ENCODE measurements around the gene N4BP2L2.

Gene N4BP2L2

GRCh38 chr13:32445461-32445860 is 93.1 kb downstream of the N4BP2L2 start:
- H3K36me3 ChIP-seq (ENCODE audit: control insufficient read depth, insufficient read depth, low read length) = no peaks in the 10 kb centered on the region
- no peaks in the 10 kb centered on the region for H3K4me1 ChIP-seq (ENCODE audit: control insufficient read depth, insufficient read depth, low read length)
- WGBS (ENCODE audit: insufficient coverage, insufficient read length) = no CpG with 5 or more reads among the region's 2 CpGs
- no peak overlapping the region for H3K27ac ChIP-seq (ENCODE audit: low read length)
- no peaks in the 10 kb centered on the region for H3K9me3 ChIP-seq (ENCODE audit: control insufficient read depth, insufficient read depth, low read length)
- no peaks in the 10 kb centered on the region for H3K27me3 ChIP-seq (ENCODE audit: control insufficient read depth, insufficient read depth, low read length)
- DNase-seq (ENCODE audit: low read depth, low spot score) = no peak
- no peak overlapping the region for H3K4me3 ChIP-seq (ENCODE audit: low read length)

- Histone ChIP-seq H3K9me3 (ENCODE audit: control insufficient read depth, insufficient read depth, low read length) (no peaks in the 10 kb centered on the region), H3K36me3 (ENCODE audit: control insufficient read depth, insufficient read depth, low read length) (no peaks in the 10 kb centered on the region), H3K4me1 (ENCODE audit: control insufficient read depth, insufficient read depth, low read length) (no peaks in the 10 kb centered on the region), H3K27ac (ENCODE audit: low read length) (no peak overlapping the region), H3K27me3 (ENCODE audit: control insufficient read depth, insufficient read depth, low read length) (no peaks in the 10 kb centered on the region), H3K4me3 (ENCODE audit: low read length) (no peak overlapping the region)
- WGBS (ENCODE audit: insufficient coverage, insufficient read length) = no CpG with 5 or more reads among the region's 2 CpGs
- DNase-seq (ENCODE audit: low read depth, low spot score) = no peak
Measured at GRCh38 chr13:32443111-32443510, 95.5 kb downstream of the N4BP2L2 start.

GRCh38 chr13:32438871-32439270 is 99.7 kb downstream of the N4BP2L2 start:
- DNase-seq (ENCODE audit: low read depth, low spot score) = no peak
- no peaks in the 10 kb centered on the region for H3K36me3 ChIP-seq (ENCODE audit: control insufficient read depth, insufficient read depth, low read length)
- no peak overlapping the region for H3K4me3 ChIP-seq (ENCODE audit: low read length)
- no peaks in the 10 kb centered on the region for H3K9me3 ChIP-seq (ENCODE audit: control insufficient read depth, insufficient read depth, low read length)
- WGBS (ENCODE audit: insufficient coverage, insufficient read length) = no CpG with 5 or more reads among the region's 4 CpGs
- no peaks in the 10 kb centered on the region for H3K4me1 ChIP-seq (ENCODE audit: control insufficient read depth, insufficient read depth, low read length)
- H3K27ac ChIP-seq (ENCODE audit: low read length) = no peak overlapping the region
- H3K27me3 ChIP-seq (ENCODE audit: control insufficient read depth, insufficient read depth, low read length) = no peaks in the 10 kb centered on the region

GRCh38 chr13:32432856-32433255 is 105.7 kb downstream of the N4BP2L2 start:
- Histone ChIP-seq H3K36me3 (ENCODE audit: control insufficient read depth, insufficient read depth, low read length) (no peaks in the 10 kb centered on the region), H3K4me1 (ENCODE audit: control insufficient read depth, insufficient read depth, low read length) (no peaks in the 10 kb centered on the region), H3K27ac (ENCODE audit: low read length) (no peak overlapping the region), H3K27me3 (ENCODE audit: control insufficient read depth, insufficient read depth, low read length) (no peaks in the 10 kb centered on the region), H3K4me3 (ENCODE audit: low read length) (no peak overlapping the region), H3K9me3 (ENCODE audit: control insufficient read depth, insufficient read depth, low read length) (no peaks in the 10 kb centered on the region)
- WGBS (ENCODE audit: insufficient coverage, insufficient read length) = no CpG with 5 or more reads among the region's 3 CpGs
- no peak for DNase-seq (ENCODE audit: low read depth, low spot score)

- Histone ChIP-seq H3K9me3 (ENCODE audit: control insufficient read depth, insufficient read depth, low read length) (no peaks in the 10 kb centered on the region), H3K36me3 (ENCODE audit: control insufficient read depth, insufficient read depth, low read length) (no peaks in the 10 kb centered on the region), H3K4me3 (ENCODE audit: low read length) (no peak overlapping the region), H3K27me3 (ENCODE audit: control insufficient read depth, insufficient read depth, low read length) (no peaks in the 10 kb centered on the region), H3K27ac (ENCODE audit: low read length) (no peak overlapping the region), H3K4me1 (ENCODE audit: control insufficient read depth, insufficient read depth, low read length) (no peaks in the 10 kb centered on the region)
- WGBS (ENCODE audit: insufficient coverage, insufficient read length) = no CpG with 5 or more reads among the region's 5 CpGs
- no peak for DNase-seq (ENCODE audit: low read depth, low spot score)
Measured at GRCh38 chr13:32431361-32431760, 107.2 kb downstream of the N4BP2L2 start.

- Histone ChIP-seq H3K4me3 (ENCODE audit: low read length) (no peak overlapping the region), H3K4me1 (ENCODE audit: control insufficient read depth, insufficient read depth, low read length) (no peaks in the 10 kb centered on the region), H3K27ac (ENCODE audit: low read length) (no peak overlapping the region), H3K9me3 (ENCODE audit: control insufficient read depth, insufficient read depth, low read length) (no peaks in the 10 kb centered on the region), H3K36me3 (ENCODE audit: control insufficient read depth, insufficient read depth, low read length) (no peaks in the 10 kb centered on the region), H3K27me3 (ENCODE audit: control insufficient read depth, insufficient read depth, low read length) (no peaks in the 10 kb centered on the region)
- WGBS (ENCODE audit: insufficient coverage, insufficient read length) = no CpG with 5 or more reads among the region's 6 CpGs
- no peak for DNase-seq (ENCODE audit: low read depth, low spot score)
Measured at GRCh38 chr13:32430018-32430747, 108.4 kb downstream of the N4BP2L2 start.

GRCh38 chr13:32429433-32429909 is 109.1 kb downstream of the N4BP2L2 start:
- H3K9me3 ChIP-seq (ENCODE audit: control insufficient read depth, insufficient read depth, low read length) = no peaks in the 10 kb centered on the region
- no peaks in the 10 kb centered on the region for H3K4me1 ChIP-seq (ENCODE audit: control insufficient read depth, insufficient read depth, low read length)
- H3K27ac ChIP-seq (ENCODE audit: low read length) = no peak overlapping the region
- no peak for DNase-seq (ENCODE audit: low read depth, low spot score)
- H3K36me3 ChIP-seq (ENCODE audit: control insufficient read depth, insufficient read depth, low read length) = no peaks in the 10 kb centered on the region
- H3K27me3 ChIP-seq (ENCODE audit: control insufficient read depth, insufficient read depth, low read length) = no peaks in the 10 kb centered on the region
- H3K4me3 ChIP-seq (ENCODE audit: low read length) = no peak overlapping the region
- WGBS (ENCODE audit: insufficient coverage, insufficient read length) = no CpG with 5 or more reads among the region's 6 CpGs

- no peak for DNase-seq (ENCODE audit: low read depth, low spot score)
- no peak overlapping the region for H3K27ac ChIP-seq (ENCODE audit: low read length)
- no CpG with 5 or more reads among the region's 9 CpGs for WGBS (ENCODE audit: insufficient coverage, insufficient read length)
- H3K4me1 ChIP-seq (ENCODE audit: control insufficient read depth, insufficient read depth, low read length) = no peaks in the 10 kb centered on the region
- no peaks in the 10 kb centered on the region for H3K27me3 ChIP-seq (ENCODE audit: control insufficient read depth, insufficient read depth, low read length)
- H3K36me3 ChIP-seq (ENCODE audit: control insufficient read depth, insufficient read depth, low read length) = no peaks in the 10 kb centered on the region
- no peak overlapping the region; the same call in 1 of the 2 replicates for H3K4me3 ChIP-seq (ENCODE audit: low read length)
- no peaks in the 10 kb centered on the region for H3K9me3 ChIP-seq (ENCODE audit: control insufficient read depth, insufficient read depth, low read length)
Measured at GRCh38 chr13:32428581-32429432, 109.8 kb downstream of the N4BP2L2 start.

GRCh38 chr13:32427852-32428580 is 110.6 kb downstream of the N4BP2L2 start, which contains the start of gene N4BP2L1:
Gene N4BP2L1, minus strand, starts transcription at chr13:32428130. Its CDS starts 48 bp downstream, at chr13:32428082.
- DNase-seq (ENCODE audit: low read depth, low spot score) = no peak
- no CpG with 5 or more reads among the region's 40 CpGs for WGBS (ENCODE audit: insufficient coverage, insufficient read length)
- Histone ChIP-seq H3K27me3 (ENCODE audit: control insufficient read depth, insufficient read depth, low read length) (no peaks in the 10 kb centered on the region), H3K9me3 (ENCODE audit: control insufficient read depth, insufficient read depth, low read length) (no peaks in the 10 kb centered on the region), H3K27ac (ENCODE audit: low read length) (no peak within 1 kb of the TSS), H3K36me3 (ENCODE audit: control insufficient read depth, insufficient read depth, low read length) (no peaks in the 10 kb centered on the region), H3K4me1 (ENCODE audit: control insufficient read depth, insufficient read depth, low read length) (no peaks in the 10 kb centered on the region), H3K4me3 (ENCODE audit: low read length) (peak within 1 kb of the TSS; percentile 86)

All from iPS DF 6.9 (cell line).